ENCODE measurements around the gene CFAP410.

DNA sequence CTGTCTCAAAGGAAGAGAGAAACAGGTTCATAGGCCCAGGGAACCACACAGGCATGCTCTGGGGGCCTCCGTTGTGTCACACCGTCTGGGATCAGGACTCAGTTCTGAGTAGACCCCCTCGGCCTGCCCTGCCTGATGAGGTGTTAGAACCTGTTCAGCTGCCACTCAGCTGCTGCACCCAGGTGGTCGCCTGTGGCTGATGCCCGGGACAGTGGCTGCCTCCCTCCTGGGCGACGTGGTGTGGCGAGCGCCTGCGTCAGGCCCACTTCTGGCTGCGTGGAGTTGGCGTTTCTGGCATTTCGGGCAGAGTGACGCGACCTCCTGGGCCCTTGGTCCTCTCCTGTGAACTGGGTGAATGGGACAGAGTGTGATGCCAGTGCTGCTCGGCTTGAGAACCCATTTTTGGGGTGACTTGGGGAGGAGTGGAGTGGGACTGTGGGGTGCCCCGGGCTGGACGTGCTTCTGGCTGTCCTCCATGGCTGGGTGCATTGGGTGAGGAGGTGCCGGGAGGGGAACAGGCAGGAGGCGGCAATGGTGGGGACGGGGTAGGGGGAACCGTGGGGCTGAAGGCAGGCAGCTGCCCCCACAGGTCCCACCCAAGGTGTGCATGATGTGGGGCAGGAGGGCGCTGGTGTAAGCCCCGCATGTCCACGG lies 10.8 kb downstream of the CFAP410 start:
- TF ChIP-seq, protein P1, sequence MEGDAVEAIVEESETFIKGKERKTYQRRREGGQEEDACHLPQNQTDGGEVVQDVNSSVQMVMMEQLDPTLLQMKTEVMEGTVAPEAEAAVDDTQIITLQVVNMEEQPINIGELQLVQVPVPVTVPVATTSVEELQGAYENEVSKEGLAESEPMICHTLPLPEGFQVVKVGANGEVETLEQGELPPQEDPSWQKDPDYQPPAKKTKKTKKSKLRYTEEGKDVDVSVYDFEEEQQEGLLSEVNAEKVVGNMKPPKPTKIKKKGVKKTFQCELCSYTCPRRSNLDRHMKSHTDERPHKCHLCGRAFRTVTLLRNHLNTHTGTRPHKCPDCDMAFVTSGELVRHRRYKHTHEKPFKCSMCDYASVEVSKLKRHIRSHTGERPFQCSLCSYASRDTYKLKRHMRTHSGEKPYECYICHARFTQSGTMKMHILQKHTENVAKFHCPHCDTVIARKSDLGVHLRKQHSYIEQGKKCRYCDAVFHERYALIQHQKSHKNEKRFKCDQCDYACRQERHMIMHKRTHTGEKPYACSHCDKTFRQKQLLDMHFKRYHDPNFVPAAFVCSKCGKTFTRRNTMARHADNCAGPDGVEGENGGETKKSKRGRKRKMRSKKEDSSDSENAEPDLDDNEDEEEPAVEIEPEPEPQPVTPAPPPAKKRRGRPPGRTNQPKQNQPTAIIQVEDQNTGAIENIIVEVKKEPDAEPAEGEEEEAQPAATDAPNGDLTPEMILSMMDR (IDR thresholded peaks at IDR 0.05 in 8 of 11, conservative IDR thresholded peaks at IDR 0.05 in 3 of 11) = no peak
- TF ChIP-seq POLR2AphosphoS5 (IDR thresholded peaks at IDR 0.05) (peak in 2 of 3 donors; percentile 13 to 59), POLR2A (IDR thresholded peaks at IDR 0.05) (no peak)

All from spleen (tissue), 7 donors.